Neural crest cell (in vitro differentiated cells): Measurements from ENCODE around the gene MAST2. TPM values are rescaled to one million over a fixed set of nuclear protein-coding genes. Genes with fewer than 3 reads are reported as not detected.

Experiments used
- DNase-seq: peaks from one replicate; pipeline ENCODE4 v3.0.0; 2021; ENCODE audit warnings: low read depth, mixed read lengths, low spot score
- H3K27ac Mint-ChIP-seq: one replicate; pipeline ENCODE4 v1.8.0; 2021; ENCODE audit warnings: mild to moderate bottlenecking, mixed read lengths; ENCODE audit not compliant: unreplicated experiment
- H3K27me3 Mint-ChIP-seq: 2 replicates; pipeline ENCODE4 v1.8.0; 2021; ENCODE audit warnings: low read depth, mild to moderate bottlenecking, mixed read lengths
- H3K36me3 Mint-ChIP-seq: 2 replicates; pipeline ENCODE4 v1.8.0; 2021; ENCODE audit warnings: low read depth, mild to moderate bottlenecking, mixed read lengths
- H3K4me1 Mint-ChIP-seq: 2 replicates; pipeline ENCODE4 v1.8.0; 2021; ENCODE audit warnings: mixed read lengths
- H3K4me3 Mint-ChIP-seq: one replicate; pipeline ENCODE4 v1.8.0; 2021; ENCODE audit warnings: mild to moderate bottlenecking, mixed read lengths
- H3K9me3 Mint-ChIP-seq: 2 replicates; pipeline ENCODE4 v1.8.0; 2021; ENCODE audit warnings: mixed read lengths
- CTCF ChIP-seq: fragments of 200-600 bp; sonication (generic); conservative IDR thresholded peaks from 2 replicates; pipeline ENCODE4 v1.5.0; 2021; ENCODE audit warnings: antibody characterized with exemption, mild to moderate bottlenecking
- total RNA-seq: library from RNA; stranded (reverse); gene quantifications from 2 replicates; pipeline ENCODE4 v1.2.1, GENCODE V29; 2021

The MAST2 gene
- total RNA-seq, 1 donor from 2014 or later: 47.6 TPM

- Mint-ChIP-seq H3K27me3 (no peaks in the 10 kb centered on the region), H3K4me3 (no peak overlapping the region)
Observed at GRCh38 chr1:45982359-45982758, 178.9 kb downstream of the MAST2 start.

DNA sequence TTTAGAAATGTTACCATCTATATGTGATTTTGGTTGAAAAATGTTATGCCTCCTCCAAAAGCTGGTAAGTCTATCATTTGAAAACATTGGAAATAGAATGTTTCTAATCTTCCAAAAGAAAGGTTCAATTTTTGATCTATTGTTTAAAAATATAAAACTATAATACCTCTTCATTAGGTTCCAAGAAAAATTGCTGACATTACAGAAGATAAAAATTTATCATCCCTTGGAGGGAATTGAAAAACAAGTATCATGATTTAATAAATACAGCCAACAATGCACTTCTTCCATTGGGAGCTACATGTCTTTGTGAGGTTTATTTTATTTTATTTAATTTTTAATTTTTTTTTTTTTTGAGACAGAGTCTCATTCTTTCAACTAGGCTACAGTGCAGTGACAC lies 180.6 kb downstream of the MAST2 start:
- H3K36me3 Mint-ChIP-seq: peaks cover 5% of the 10 kb centered on the region
- H3K9me3 Mint-ChIP-seq: peaks cover 3% of the 10 kb centered on the region
- no peak overlapping the region for H3K27ac Mint-ChIP-seq
- TF ChIP-seq CTCF: no peak
- no peak overlapping the region for H3K4me3 Mint-ChIP-seq
- H3K4me1 Mint-ChIP-seq: no peaks in the 10 kb centered on the region
- H3K27me3 Mint-ChIP-seq: no peaks in the 10 kb centered on the region
- DNase-seq: no peak

More at GRCh38 chr1:45982359-45982758, 178.9 kb downstream of the MAST2 start:
- no peak for DNase-seq
- Mint-ChIP-seq H3K27ac (no peak overlapping the region), H3K9me3 (peaks cover 3% of the 10 kb centered on the region), H3K4me1 (no peaks in the 10 kb centered on the region), H3K36me3 (peaks cover 5% of the 10 kb centered on the region)
- TF ChIP-seq CTCF: no peak

DNA sequence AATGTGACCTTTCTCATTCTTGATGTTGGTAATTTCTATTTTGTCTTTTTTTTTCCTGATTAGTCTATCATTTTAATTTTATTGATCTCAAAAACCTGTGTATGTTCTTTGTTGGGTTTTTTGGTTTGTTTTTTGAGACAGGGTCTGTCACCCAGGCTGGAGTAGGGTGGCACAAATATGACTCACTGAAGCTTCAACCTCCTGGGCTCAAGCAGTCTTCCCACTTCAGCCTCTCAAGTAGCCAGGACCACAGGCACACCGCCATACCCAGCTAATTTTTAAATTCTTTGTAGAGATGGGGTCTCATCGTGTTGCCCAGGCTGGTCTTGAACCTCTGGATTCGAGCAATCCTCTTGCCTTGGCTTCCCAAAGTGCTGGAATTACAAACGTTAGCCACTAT lies 183.8 kb downstream of the MAST2 start:
- no peaks in the 10 kb centered on the region for H3K27me3 Mint-ChIP-seq
- no peak overlapping the region for H3K27ac Mint-ChIP-seq

GRCh38 chr1:45989249-45989648 lies 185.8 kb downstream of the MAST2 start:
- H3K27me3 Mint-ChIP-seq: no peaks in the 10 kb centered on the region
- no peak overlapping the region for H3K4me3 Mint-ChIP-seq
- H3K27ac Mint-ChIP-seq: no peak overlapping the region
- no peak for TF ChIP-seq CTCF
- H3K9me3 Mint-ChIP-seq: peaks cover 4% of the 10 kb centered on the region
- H3K4me1 Mint-ChIP-seq: no peaks in the 10 kb centered on the region
- DNase-seq: no peak
- H3K36me3 Mint-ChIP-seq: peaks cover 16% of the 10 kb centered on the region

More for the DNA sequence above, 183.8 kb downstream of the MAST2 start:
- Mint-ChIP-seq H3K9me3 (peaks cover 4% of the 10 kb centered on the region), H3K4me1 (no peaks in the 10 kb centered on the region), H3K4me3 (no peak overlapping the region), H3K36me3 (peaks cover 13% of the 10 kb centered on the region)
- DNase-seq: no peak
- TF ChIP-seq CTCF: no peak

DNA sequence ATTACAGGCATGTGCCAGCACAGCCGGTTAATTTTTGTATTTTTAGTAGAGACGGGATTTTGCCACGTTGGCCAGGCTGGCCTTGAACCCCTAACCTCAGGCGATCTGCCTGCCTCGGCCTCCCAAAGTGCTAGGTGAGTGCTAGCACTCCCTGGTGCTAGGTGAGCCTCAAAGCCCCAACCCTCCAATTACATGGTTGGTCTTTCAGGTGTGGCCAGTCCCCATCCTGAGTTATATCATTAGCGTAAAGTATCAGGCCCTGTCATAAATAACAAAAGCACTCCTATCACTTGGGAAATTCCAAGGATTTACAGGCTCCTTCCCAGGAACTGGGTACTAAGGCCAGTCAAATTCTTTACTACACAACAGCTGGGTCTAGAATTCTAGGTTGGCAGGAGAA lies 191.0 kb downstream of the MAST2 start:
- peaks cover 14% of the 10 kb centered on the region for H3K36me3 Mint-ChIP-seq
- no peak for DNase-seq
- no peak for TF ChIP-seq CTCF
- H3K4me3 Mint-ChIP-seq: no peak overlapping the region
- no peaks in the 10 kb centered on the region for H3K27me3 Mint-ChIP-seq
- no peak overlapping the region for H3K27ac Mint-ChIP-seq
- peaks cover 15% of the 10 kb centered on the region for H3K4me1 Mint-ChIP-seq
- peaks cover 4% of the 10 kb centered on the region for H3K9me3 Mint-ChIP-seq

DNA sequence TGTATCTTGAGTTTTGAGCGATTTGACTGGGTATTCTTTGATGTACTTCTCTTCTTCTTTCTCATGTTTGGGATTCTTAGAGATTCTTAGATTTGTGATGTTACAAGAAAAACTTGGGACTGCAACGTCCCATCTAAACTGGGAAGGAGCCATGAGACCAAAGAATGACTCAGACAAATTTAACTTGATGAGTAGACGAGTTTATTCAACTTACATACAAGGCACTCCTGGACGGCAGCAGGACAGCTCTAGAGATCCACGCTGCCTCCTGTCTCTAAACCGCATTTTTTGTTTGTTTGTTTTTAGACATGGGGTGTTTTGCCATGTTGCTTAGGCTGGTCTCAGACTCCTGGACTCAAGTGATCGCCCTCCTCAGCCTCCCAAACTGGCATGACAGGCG lies 191.9 kb downstream of the MAST2 start:
- TF ChIP-seq CTCF: no peak
- no peak for DNase-seq
- Mint-ChIP-seq H3K4me1 (peaks cover 15% of the 10 kb centered on the region), H3K4me3 (no peak overlapping the region), H3K27me3 (no peaks in the 10 kb centered on the region), H3K9me3 (peaks cover 4% of the 10 kb centered on the region), H3K27ac (no peak overlapping the region), H3K36me3 (peaks cover 14% of the 10 kb centered on the region)
